Left lobe of liver (tissue), 2 donors: Measurements from ENCODE around the gene DHX57. TPM values are rescaled to one million over a fixed set of nuclear protein-coding genes. Genes with fewer than 3 reads are reported as not detected.
"Not testable (repeated sequence)": the region's sequence is repeated elsewhere in the genome, so short reads cannot be mapped to it uniquely, and the experiment has no call there.

Experiments
- ATAC-seq: fragments of 200-7000 bp; cut with Tn5 transposase; one replicate; pipeline ENCODE4 v1.9.1; 2020; ENCODE audit warnings: mild to moderate bottlenecking, moderate library complexity
- DNase-seq: peaks from one replicate; pipeline ENCODE4 v3.0.0-alpha.2; 2020; ENCODE audit warnings: low spot score
- total RNA-seq: library from RNA; stranded (reverse); gene quantifications from one replicate; pipeline ENCODE4 v1.2.1, GENCODE V29; 2021
- donor health status: DM: no; HTN: no; CAD: no; lungs with moderate emphysema.
- donor health status: DM: no; HTN: yes; CAD: no.

DHX57 gene
- total RNA-seq, 1 donor from 2014 or later: 4.2 TPM

- ATAC-seq: peak; percentile 22
- DNase-seq: no peak
These were observed 77.8 kb downstream of the DHX57 start for GRCh38 chr2:38797953-38798352.

GRCh38 chr2:38797250-38797676, 78.5 kb downstream of the DHX57 start:
- ATAC-seq (no peak), DNase-seq (no peak)

DNA sequence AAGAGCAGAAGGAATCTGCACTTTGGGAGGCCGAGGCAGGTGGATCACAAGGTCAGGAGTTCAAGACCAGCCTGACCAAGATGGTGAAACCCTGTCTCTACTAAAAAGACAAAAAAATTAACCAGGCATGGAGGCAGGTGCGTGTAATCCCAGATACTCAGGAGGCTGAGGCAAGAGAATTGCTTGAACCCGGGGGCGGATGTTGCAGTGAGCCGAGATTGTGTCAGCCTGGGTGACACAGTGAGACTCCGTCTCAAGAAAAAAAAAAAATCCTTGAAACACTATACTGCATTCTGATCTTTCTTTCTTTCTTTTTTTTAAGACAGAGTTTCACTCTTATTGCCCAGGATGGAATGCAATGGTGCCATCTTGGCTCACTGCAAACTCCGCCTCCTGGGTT, 80.7 kb downstream of the DHX57 start:
- not testable (repeated sequence) for ATAC-seq

DNA sequence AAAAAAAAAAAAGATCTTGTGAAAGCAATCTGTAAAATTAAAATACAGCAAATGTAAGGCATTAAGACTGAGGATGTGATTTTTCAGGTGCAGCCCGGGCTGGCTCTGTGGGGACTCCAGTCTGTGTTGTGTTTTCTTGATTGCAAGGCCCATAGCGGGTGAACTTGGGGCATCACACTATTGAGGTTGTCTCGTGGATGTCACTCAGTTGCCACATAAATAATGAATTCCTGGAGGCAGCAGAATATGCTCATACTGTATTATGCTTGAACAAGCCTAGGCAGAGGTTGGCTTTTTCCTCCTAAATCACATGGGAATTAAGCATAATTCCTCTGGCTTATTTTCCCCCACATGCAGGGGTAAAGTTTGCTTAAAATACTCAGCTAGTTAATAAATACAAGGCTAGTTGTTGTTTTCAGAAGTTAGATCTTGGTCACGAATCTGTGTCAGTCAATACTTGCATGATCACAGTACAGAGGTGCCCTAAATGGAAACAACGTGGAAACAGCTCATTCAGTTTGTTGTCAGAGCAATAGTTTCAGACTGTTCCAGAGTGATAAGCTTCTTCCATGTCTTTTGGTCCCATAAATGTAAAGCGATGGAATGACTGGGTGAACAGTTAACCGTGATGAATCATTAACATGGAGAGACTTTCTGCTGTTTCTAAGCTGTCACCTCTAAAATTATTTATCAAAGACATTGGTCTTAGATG, 81.3 kb downstream of the DHX57 start:
- ATAC-seq (peak; percentile 81), DNase-seq (peak; percentile 51)

More for the DNA sequence above, 80.7 kb downstream of the DHX57 start:
- DNase-seq: not testable (repeated sequence)

- ATAC-seq (peak; percentile 6), DNase-seq (no peak)
These were observed 82.2 kb downstream of the DHX57 start for GRCh38 chr2:38793511-38793910.

DNA sequence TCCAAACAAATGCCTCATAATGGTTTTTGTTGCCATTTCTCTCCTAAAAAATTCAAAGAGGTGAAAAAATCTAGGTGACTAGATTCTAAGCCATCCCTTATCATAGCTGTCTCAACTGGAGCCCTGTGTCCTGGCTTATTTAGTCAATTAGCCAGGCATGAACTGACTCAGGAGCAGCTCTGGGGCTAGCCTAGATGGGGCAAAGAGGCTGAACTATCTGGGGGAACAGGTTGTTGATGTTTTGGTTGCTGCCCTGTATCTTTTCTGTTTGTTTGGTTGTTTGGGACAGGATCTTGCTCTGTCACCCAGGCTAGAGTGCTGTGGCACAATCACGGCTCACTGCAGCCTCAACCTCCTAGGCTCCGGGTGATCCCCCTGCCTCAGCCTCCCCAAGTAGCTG, 83.0 kb downstream of the DHX57 start:
- ATAC-seq (no peak), DNase-seq (no peak)

- not testable (repeated sequence) for ATAC-seq, DNase-seq
These were observed 83.4 kb downstream of the DHX57 start for GRCh38 chr2:38792321-38792720.

DNA sequence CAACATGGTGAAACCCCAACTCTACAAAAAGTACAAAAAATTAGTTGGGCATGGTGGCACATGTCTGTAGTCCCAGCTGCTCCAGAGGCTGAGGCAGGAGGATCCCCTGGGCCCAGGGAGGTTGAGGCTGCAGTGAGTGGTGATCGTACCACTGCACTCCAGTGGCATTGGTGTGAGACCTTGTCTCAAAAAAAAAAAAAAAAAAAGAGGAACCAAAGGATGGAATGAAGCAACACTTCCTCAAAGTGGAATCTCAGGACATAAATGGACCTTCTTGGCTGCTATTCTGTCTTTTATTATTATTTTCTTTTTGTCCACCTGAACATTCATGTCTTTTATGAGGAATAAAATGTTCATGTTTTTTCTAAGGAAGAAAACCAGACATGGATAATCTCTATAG, 84.0 kb downstream of the DHX57 start:
- ATAC-seq (no peak), DNase-seq (no peak)

- peak; percentile 62 for ATAC-seq
- DNase-seq: no peak
These were observed 86.0 kb downstream of the DHX57 start for GRCh38 chr2:38789691-38790090.

DNA sequence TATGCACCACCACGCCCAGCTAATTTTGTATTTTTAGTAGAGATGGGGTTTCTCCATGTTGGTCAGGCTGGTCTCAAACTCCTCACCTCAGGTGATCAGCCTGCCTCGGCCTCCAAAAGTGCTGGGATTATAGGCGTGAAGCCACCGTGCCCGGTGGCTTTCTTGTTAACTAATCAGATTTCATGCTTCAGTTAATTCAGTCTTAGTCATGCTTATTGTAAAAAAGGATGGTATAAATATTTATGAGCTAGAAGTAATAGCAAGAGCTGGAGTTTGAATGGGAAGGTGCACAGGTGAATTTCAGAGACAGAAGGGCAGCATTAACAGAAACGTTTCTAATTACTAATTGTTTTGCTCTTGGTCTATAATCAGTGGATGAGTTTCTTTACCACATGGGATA, 87.4 kb downstream of the DHX57 start:
- ATAC-seq: no peak
- no peak for DNase-seq

DNA sequence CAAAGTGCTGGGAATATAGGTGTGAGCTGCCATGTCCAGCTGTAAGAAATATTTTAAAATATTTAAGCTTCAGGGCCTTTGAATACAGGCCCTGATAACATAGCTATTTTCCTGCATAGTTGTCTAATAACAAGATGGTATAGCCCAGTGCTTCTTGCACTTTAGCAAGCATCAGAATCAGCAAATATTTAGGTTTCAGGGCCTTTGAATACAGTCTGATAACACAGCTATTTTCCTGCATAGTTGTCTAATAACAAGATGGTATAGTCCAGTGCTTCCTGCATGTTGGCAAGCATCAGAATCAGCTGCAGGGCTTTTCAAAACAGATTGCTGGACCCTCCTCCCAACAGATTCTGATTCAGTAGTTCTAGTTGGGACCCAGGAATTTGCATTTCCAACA, 92.1 kb downstream of the DHX57 start:
- DNase-seq: no peak
- no peak for ATAC-seq

DNA sequence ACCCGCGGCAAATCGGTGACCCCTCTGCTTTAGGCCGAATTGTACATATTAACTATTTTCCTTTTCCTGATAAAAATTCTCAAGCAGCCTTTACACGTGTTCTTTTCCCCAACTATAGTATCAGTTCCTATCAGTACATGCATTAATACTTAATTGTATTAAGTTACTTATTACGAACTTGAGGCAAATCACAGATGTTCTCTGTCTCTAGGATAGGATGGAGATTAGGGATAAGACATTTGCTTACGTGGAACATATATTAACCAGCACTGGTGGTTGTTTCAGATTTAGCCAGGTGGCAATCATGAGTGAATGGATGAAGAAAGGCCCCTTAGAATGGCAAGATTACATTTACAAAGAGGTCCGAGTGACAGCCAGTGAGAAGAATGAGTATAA, 97.0 kb downstream of the DHX57 start:
- ATAC-seq (no peak), DNase-seq (no peak)

GRCh38 chr2:38776531-38776930, 99.2 kb downstream of the DHX57 start:
- no peak for DNase-seq
- ATAC-seq: no peak

DNA sequence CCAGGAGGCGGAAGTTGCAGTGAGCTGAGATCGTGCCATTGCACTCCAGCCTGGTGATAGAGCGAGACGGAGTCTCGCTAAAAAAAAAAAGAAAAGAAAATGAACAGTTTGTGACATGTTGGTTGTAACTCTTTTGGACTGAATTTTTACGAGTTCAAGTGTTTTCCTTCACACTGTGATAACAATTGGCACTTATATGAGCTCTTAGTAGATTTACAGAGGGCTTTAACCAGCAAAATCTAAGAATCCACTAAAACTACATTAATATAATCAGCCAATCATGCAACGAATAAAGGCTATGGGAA, 99.9 kb downstream of the DHX57 start:
- DNase-seq (no peak), ATAC-seq (no peak)

GRCh38 chr2:38775097-38775920, 100.4 kb downstream of the DHX57 start:
- DNase-seq (no peak), ATAC-seq (no peak)

GRCh38 chr2:38771632-38772031, 104.1 kb downstream of the DHX57 start:
- ATAC-seq (peak; percentile 75), DNase-seq (peak; percentile 78)

GRCh38 chr2:38765551-38765950, 110.2 kb downstream of the DHX57 start:
- no peak for DNase-seq
- peak; percentile 27 for ATAC-seq

DNA sequence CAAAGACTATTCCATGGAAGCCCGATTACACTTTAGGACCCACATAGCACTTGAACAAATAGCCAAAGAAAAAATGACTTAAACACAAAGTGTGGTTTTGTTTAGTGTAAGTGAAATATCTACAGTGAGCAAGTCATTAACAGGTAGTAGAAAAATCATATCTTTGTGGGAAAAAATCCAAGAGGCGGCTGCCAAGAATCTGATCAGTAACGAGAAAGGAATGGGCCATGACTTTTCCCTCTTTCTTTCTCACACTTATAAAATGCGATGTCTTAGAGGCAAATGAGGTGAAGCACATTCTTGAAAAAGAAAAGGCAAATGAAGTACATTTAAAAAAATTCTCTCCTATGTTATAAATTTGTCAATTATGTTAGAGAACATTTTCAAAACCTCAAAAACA, 110.6 kb downstream of the DHX57 start:
- ATAC-seq: no peak

GRCh38 chr2:38763728-38764127, 112.0 kb downstream of the DHX57 start:
- DNase-seq: no peak

More for the DNA sequence above, 110.6 kb downstream of the DHX57 start:
- DNase-seq: no peak

GRCh38 chr2:38763228-38763627, 112.5 kb downstream of the DHX57 start:
- DNase-seq (no peak), ATAC-seq (no peak)

More at GRCh38 chr2:38763728-38764127, 112.0 kb downstream of the DHX57 start:
- no peak for ATAC-seq

DNA sequence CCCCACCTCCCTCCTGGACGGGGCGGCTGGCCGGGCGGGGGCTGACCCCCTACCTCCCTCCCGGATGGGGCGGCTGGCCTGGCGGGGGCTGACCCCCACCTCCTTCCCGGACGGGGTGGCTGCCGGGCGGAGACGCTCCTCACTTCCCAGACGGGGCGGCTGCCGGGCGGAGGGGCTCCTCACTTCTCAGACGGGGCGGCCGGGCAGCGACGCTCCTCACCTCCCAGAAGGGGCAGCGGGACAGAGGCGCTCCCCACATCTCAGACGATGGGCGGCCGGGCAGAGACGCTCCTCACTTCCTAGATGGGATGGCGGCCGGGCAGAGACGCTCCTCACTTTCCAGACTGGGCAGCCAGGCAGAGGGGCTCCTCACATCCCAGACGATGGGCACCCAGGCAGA, 119.8 kb downstream of the DHX57 start:
- not testable (repeated sequence) for ATAC-seq, DNase-seq

DNA sequence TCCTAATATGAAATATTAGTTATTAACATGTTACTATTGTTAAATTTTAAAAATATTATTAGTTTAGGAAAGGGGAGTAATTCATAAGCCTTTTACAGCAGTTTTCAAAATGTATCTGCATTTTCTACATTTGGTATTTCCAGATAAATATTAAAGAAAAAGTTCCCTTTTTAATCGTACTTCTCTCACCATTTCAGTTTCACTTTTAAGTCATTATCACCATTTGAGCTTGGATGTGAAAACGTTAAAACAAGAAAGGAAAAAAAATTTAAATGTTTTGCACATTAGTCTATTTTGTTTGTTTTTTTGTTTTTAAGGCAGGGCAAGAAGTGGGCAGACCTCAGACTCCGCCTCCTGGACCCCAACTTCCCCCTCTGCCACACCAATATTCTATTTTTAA, 121.2 kb downstream of the DHX57 start:
- ATAC-seq (no peak), DNase-seq (no peak)
